SK-N-SH treated with all-trans-retinoic acid at 6 μM for 48 hours (cell line): ENCODE measurements around the gene MIS18A.

Experiments
- ATAC-seq: fragments of 200-7000 bp; cut with Tn5 transposase; 3 replicates; pipeline ENCODE4 v1.9.1; 2020; ENCODE audit warnings: mild to moderate bottlenecking, moderate library complexity
- ARNTL ChIP-seq: fragments of 450-650 bp; formaldehyde crosslinking; IDR thresholded peaks from 2 replicates; pipeline ENCODE4 v1.5.0; 2020; ENCODE audit warnings: low read depth, mild to moderate bottlenecking, moderate library complexity, borderline replicate concordance
- BACH2 ChIP-seq: fragments of 250-450 bp; sonication (Bioruptor Pico); IDR thresholded peaks from 2 replicates; pipeline ENCODE4 v1.9.0; 2021; ENCODE audit warnings: mild to moderate bottlenecking, borderline replicate concordance
- CSDC2 ChIP-seq: fragments of 250-450 bp; sonication (Bioruptor Pico); IDR thresholded peaks from 2 replicates; pipeline ENCODE4 v1.5.0; 2020; ENCODE audit warnings: mild to moderate bottlenecking, moderate library complexity
- GLIS3 ChIP-seq: fragments of 250-450 bp; sonication (Bioruptor Pico); IDR thresholded peaks from 2 replicates; pipeline ENCODE4 v1.5.0; 2020; ENCODE audit warnings: mild to moderate bottlenecking, moderate library complexity
- PPARA ChIP-seq: fragments of 250-450 bp; sonication (Bioruptor Pico); IDR thresholded peaks from 2 replicates; pipeline ENCODE4 v1.5.0; 2020; ENCODE audit warnings: mild to moderate bottlenecking, borderline replicate concordance
- TCF4 ChIP-seq: fragments of 250-450 bp; sonication (Bioruptor Pico); IDR thresholded peaks from 2 replicates; pipeline ENCODE4 v1.8.0; 2021; ENCODE audit warnings: mild to moderate bottlenecking, moderate library complexity, borderline replicate concordance
- TOX ChIP-seq: fragments of 250-450 bp; sonication (Bioruptor Pico); IDR thresholded peaks from 2 replicates; pipeline ENCODE4 v1.8.0; 2021; ENCODE audit warnings: mild to moderate bottlenecking, moderate library complexity, borderline replicate concordance
- ZC3H10 ChIP-seq: fragments of 250-450 bp; sonication (Bioruptor Pico); IDR thresholded peaks from 2 replicates; pipeline ENCODE4 v1.5.1; 2021; ENCODE audit warnings: mild to moderate bottlenecking, moderate library complexity
- ZFP3 ChIP-seq: fragments of 250-450 bp; sonication (Bioruptor Pico); IDR thresholded peaks from 2 replicates; pipeline ENCODE4 v1.5.0; 2020; ENCODE audit warnings: mild to moderate bottlenecking, moderate library complexity
- ZFP30 ChIP-seq: fragments of 450-650 bp; formaldehyde crosslinking; IDR thresholded peaks from 2 replicates; pipeline ENCODE4 v1.5.0; 2022; ENCODE audit warnings: mild to moderate bottlenecking, moderate library complexity
- ZNF565 ChIP-seq: fragments of 450-650 bp; formaldehyde crosslinking; conservative IDR thresholded peaks from 2 replicates; pipeline ENCODE4 v1.5.0; 2020; ENCODE audit warnings: low read depth, mild to moderate bottlenecking, moderate library complexity
- ZNF70 ChIP-seq: fragments of 450-650 bp; formaldehyde crosslinking; IDR thresholded peaks from 2 replicates; pipeline ENCODE4 v1.5.0; 2020; ENCODE audit warnings: mild to moderate bottlenecking, moderate library complexity
- ZNF8 ChIP-seq: fragments of 450-650 bp; formaldehyde crosslinking; IDR thresholded peaks from 2 replicates; pipeline ENCODE4 v1.5.0; 2020; ENCODE audit warnings: mild to moderate bottlenecking, moderate library complexity
- TF ChIP-seq, protein P1 (sequence below): fragments of 250-450 bp; sonication (Bioruptor Pico); IDR thresholded peaks from 2 replicates; pipeline ENCODE4 v1.8.0; 2021; ENCODE audit warnings: low read depth, mild to moderate bottlenecking, moderate library complexity, borderline replicate concordance
- TF ChIP-seq, protein P2 (sequence below): fragments of 250-450 bp; sonication (Bioruptor Pico); IDR thresholded peaks from 2 replicates; pipeline ENCODE4 v1.5.1; 2020; ENCODE audit warnings: low read depth, mild to moderate bottlenecking, moderate library complexity
- TF ChIP-seq, protein P3 (sequence below): fragments of 250-450 bp; sonication (Bioruptor Pico); IDR thresholded peaks from 2 replicates; pipeline ENCODE4 v1.5.1; 2021; ENCODE audit warnings: mild to moderate bottlenecking, moderate library complexity
- TF ChIP-seq, protein P4 (sequence below): fragments of 250-450 bp; sonication (Bioruptor Pico); IDR thresholded peaks from 2 replicates; pipeline ENCODE4 v1.5.0; 2020; ENCODE audit warnings: mild to moderate bottlenecking, moderate library complexity

The MIS18A gene

DNA sequence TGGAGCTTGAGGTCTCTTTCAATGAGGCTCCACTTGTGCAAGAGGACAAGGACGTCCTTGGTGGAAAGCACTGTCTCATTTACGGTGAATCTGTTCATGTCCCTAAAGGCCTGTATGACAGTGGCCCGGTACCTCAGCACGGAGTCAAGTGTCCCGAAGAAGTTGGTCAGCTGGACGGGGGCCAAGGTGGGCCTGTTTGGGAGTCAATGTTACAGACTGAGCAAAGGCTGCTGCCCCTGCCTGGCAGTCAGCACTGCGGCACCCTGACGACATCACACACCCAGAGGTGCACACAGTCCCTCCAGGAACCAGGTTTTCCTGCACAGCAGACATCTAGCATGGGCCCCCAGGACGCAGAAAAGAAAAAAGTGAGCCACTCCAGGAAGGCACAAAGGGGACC is 38.9 kb upstream of the MIS18A start:
- no peak for ATAC-seq
- TF ChIP-seq PPARA (no peak), ZNF565 (CRISPR knock-in tag) (no peak), ZNF70 (CRISPR knock-in tag) (no peak)
- TF ChIP-seq, protein P1, sequence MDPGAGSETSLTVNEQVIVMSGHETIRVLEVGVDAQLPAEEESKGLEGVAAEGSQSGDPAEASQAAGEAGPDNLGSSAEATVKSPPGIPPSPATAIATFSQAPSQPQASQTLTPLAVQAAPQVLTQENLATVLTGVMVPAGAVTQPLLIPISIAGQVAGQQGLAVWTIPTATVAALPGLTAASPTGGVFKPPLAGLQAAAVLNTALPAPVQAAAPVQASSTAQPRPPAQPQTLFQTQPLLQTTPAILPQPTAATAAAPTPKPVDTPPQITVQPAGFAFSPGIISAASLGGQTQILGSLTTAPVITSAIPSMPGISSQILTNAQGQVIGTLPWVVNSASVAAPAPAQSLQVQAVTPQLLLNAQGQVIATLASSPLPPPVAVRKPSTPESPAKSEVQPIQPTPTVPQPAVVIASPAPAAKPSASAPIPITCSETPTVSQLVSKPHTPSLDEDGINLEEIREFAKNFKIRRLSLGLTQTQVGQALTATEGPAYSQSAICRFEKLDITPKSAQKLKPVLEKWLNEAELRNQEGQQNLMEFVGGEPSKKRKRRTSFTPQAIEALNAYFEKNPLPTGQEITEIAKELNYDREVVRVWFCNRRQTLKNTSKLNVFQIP (CRISPR knock-in tag) = no peak

DNA sequence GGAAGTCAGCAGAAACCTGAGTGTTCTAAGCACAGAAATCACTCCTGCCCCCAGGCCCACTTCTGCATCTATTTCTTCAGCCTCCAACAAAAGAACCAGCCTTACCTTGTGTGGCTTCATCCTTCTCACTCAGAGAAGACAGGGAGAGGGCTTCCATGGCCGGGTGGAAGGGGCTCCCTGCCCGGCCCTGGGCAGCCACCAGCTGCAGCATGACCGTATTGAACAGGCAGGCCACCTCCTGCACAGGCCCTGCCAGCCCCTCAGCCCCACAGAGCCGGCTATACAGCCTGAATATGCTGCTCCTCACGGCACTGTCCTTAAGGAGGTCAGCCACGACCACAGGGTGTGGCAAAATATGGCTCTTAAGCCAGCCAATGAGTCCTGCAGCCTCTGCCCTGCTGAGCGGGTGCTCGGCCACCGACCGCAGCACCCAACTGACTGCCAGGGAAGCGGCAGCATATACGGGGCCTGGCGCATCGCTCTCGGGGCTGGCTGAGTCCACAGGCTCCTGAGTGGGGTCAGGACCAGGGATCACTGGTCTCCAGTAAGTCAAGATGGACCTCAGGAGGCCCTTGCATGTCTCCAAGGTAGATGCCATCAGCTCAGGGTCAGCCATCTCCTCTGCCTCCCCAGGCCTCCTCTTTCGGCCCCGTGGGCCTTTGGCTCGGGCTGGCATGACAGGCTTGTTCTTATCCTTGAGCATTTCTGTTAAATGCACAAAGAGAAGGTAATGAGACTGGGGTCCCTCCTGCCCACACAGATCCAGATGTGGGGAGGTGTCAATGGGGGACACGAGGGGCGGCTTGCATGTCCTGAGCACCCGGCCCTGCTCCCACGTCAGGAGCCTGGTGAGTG is 37.7 kb upstream of the MIS18A start:
- TF ChIP-seq TOX (CRISPR knock-in tag) = no peak
- no peak; the same call in 2 of the 3 replicates for ATAC-seq

DNA sequence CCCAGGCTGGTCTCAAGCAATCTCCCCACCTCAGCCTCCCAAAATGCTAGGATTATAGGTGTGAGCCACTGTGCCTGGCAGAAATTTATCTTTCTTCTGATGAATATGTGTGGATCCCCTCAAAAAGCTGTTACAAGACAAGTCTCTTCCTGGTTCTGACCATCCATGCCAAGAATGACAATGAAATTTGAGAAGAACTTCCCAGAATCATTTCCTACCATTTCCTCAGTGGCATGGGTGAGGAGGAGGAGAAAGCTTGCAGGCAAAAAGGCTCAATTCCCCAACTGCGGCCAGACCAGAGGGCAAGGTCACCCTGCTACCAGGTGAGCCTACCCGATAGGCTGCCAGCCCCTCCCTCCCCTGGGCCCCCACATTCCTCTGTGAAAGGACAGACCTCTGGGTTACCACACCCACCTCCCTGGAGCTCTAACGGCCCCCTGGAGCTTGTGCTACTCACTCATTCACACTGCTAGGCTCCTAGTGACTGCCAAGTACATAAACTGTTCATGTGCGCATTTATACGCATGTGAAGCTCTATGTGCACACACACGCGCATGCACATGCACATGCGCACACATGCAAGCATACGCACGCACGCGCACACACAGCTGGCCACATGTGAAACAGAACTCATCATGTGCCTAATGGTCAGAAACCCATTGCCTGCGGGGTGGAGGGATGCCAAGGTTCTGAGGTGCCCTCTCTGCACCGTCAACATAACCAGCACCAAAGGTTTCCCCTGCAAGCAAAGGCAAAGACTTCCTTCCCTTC is 36.8 kb upstream of the MIS18A start:
- TF ChIP-seq ZNF70 (CRISPR knock-in tag) = no peak
- TF ChIP-seq ZFP3 (CRISPR knock-in tag) = no peak
- TF ChIP-seq TOX (CRISPR knock-in tag) = no peak
- no peak for TF ChIP-seq ARNTL (CRISPR knock-in tag)
- TF ChIP-seq CSDC2 (CRISPR knock-in tag) = no peak
- TF ChIP-seq ZNF8 (CRISPR knock-in tag) = no peak
- TF ChIP-seq TCF4 = no peak
- TF ChIP-seq BACH2 (CRISPR knock-in tag) = no peak
- no peak for TF ChIP-seq PPARA
- no peak for TF ChIP-seq GLIS3 (CRISPR knock-in tag)
- no peak for TF ChIP-seq ZC3H10
- TF ChIP-seq, protein P2, sequence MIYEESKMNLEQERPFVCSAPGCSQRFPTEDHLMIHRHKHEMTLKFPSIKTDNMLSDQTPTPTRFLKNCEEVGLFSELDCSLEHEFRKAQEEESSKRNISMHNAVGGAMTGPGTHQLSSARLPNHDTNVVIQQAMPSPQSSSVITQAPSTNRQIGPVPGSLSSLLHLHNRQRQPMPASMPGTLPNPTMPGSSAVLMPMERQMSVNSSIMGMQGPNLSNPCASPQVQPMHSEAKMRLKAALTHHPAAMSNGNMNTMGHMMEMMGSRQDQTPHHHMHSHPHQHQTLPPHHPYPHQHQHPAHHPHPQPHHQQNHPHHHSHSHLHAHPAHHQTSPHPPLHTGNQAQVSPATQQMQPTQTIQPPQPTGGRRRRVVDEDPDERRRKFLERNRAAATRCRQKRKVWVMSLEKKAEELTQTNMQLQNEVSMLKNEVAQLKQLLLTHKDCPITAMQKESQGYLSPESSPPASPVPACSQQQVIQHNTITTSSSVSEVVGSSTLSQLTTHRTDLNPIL (CRISPR knock-in tag) = no peak
- TF ChIP-seq, protein P3, sequence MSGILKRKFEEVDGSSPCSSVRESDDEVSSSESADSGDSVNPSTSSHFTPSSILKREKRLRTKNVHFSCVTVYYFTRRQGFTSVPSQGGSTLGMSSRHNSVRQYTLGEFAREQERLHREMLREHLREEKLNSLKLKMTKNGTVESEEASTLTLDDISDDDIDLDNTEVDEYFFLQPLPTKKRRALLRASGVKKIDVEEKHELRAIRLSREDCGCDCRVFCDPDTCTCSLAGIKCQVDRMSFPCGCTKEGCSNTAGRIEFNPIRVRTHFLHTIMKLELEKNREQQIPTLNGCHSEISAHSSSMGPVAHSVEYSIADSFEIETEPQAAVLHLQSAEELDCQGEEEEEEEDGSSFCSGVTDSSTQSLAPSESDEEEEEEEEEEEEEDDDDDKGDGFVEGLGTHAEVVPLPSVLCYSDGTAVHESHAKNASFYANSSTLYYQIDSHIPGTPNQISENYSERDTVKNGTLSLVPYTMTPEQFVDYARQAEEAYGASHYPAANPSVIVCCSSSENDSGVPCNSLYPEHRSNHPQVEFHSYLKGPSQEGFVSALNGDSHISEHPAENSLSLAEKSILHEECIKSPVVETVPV (CRISPR knock-in tag) = no peak
- TF ChIP-seq ZFP30 = no peak
- TF ChIP-seq, all 23 proteins: peak for 0
- no peak for ATAC-seq

DNA sequence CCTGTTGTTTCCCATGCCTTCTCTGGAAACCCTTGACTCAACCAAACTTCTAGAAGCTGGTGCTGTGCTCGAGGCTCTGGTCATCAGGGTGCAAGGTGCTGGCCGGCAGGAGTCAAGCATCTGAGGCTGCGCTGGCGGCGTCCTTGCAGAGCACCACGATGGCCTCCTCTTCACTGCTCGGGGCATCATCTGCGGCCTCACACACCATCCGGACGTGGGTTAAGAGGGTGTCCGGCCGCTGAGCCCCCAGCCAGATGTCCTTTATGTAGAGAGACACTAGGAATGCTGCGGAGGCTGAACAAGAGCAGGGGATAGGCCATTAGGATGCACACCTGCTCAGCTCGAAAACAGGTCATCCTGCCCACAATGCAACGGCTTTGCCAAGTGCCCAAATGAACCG is 36.0 kb upstream of the MIS18A start:
- TF ChIP-seq CSDC2 (CRISPR knock-in tag) (no peak), ZNF8 (CRISPR knock-in tag) (no peak), ZNF565 (CRISPR knock-in tag) (no peak), TCF4 (no peak)
- TF ChIP-seq, protein P1 (CRISPR knock-in tag) = no peak
- TF ChIP-seq, protein P4, sequence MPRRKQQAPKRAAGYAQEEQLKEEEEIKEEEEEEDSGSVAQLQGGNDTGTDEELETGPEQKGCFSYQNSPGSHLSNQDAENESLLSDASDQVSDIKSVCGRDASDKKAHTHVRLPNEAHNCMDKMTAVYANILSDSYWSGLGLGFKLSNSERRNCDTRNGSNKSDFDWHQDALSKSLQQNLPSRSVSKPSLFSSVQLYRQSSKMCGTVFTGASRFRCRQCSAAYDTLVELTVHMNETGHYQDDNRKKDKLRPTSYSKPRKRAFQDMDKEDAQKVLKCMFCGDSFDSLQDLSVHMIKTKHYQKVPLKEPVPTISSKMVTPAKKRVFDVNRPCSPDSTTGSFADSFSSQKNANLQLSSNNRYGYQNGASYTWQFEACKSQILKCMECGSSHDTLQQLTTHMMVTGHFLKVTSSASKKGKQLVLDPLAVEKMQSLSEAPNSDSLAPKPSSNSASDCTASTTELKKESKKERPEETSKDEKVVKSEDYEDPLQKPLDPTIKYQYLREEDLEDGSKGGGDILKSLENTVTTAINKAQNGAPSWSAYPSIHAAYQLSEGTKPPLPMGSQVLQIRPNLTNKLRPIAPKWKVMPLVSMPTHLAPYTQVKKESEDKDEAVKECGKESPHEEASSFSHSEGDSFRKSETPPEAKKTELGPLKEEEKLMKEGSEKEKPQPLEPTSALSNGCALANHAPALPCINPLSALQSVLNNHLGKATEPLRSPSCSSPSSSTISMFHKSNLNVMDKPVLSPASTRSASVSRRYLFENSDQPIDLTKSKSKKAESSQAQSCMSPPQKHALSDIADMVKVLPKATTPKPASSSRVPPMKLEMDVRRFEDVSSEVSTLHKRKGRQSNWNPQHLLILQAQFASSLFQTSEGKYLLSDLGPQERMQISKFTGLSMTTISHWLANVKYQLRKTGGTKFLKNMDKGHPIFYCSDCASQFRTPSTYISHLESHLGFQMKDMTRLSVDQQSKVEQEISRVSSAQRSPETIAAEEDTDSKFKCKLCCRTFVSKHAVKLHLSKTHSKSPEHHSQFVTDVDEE = no peak
- TF ChIP-seq, protein P3 (CRISPR knock-in tag) = no peak
- no peak for ATAC-seq
